PC-3 (cell line): ENCODE results near the gene RNU5D-1. TPM values are rescaled to one million over a fixed set of nuclear protein-coding genes. Genes with fewer than 3 reads are reported as not detected.

Experiments used
- ATAC-seq: fragments of 200-7000 bp; cut with Tn5 transposase; 2 replicates; pipeline ENCODE4 v1.9.1; 2020; ENCODE audit warnings: mild to moderate bottlenecking, moderate library complexity
- BruUV-seq: library from RNA; stranded (reverse); fragments of 400-500 nt; replicated peaks from 2 replicates; lab custom pipeline; 2021; lab: Mats Ljungman, UMichigan
- CTCF ChIA-PET: fragments of 300-600 bp; sonication (Branson Sonifier 250); formaldehyde crosslinking; loops from one replicate; lab custom pipeline; 2022; ENCODE audit warnings: antibody characterized with exemption; lab: Charles Lee
- POLR2A ChIA-PET: fragments of 300-600 bp; sonication (Branson Sonifier 250); formaldehyde crosslinking; loops from one replicate; lab custom pipeline; 2022; ENCODE audit warnings: antibody characterized with exemption; ENCODE audit not compliant: unreplicated experiment; lab: Charles Lee
- DNase-seq: peaks from one replicate; pipeline ENCODE4 v3.0.0-alpha.2; 2015
- H2AFZ ChIP-seq: fragments of 300-600 bp; sonication (generic); 2 replicates; pipeline ENCODE4 v1.6.0; 2016; ENCODE audit warnings: antibody characterized with exemption, low read length
- H3F3A ChIP-seq: fragments of 300-600 bp; sonication (generic); one replicate; pipeline ENCODE4 v1.6.0; 2017; ENCODE audit warnings: antibody characterized with exemption, low read length, control low read depth, mild to moderate bottlenecking; ENCODE audit not compliant: unreplicated experiment
- H3K27ac ChIP-seq: fragments of 300-600 bp; sonication (generic); 2 replicates; pipeline ENCODE4 v1.5.1; 2016; ENCODE audit warnings: mild to moderate bottlenecking, low read length
- H3K27me3 ChIP-seq: fragments of 300-600 bp; sonication (generic); 2 replicates; pipeline ENCODE4 v1.6.1; 2016; ENCODE audit warnings: low read length, mixed read lengths
- H3K36me3 ChIP-seq: fragments of 300-600 bp; sonication (generic); 2 replicates; pipeline ENCODE4 v1.6.1; 2016; ENCODE audit warnings: low read depth, mixed run types, low read length, mixed read lengths
- H3K4me1 ChIP-seq: fragments of 300-600 bp; sonication (generic); 2 replicates; pipeline ENCODE4 v1.5.1; 2016; ENCODE audit warnings: low read length; ENCODE audit not compliant: insufficient read depth
- H3K4me2 ChIP-seq: fragments of 300-600 bp; sonication (generic); 2 replicates; pipeline ENCODE4 v1.6.0; 2016; ENCODE audit warnings: low read length
- H3K4me3 ChIP-seq: fragments of 300-600 bp; sonication (generic); 2 replicates; pipeline ENCODE4 v1.5.1; 2016; ENCODE audit warnings: mild to moderate bottlenecking, low read length, mixed read lengths
- H3K79me2 ChIP-seq: fragments of 300-600 bp; sonication (generic); 2 replicates; pipeline ENCODE4 v1.6.1; 2017; ENCODE audit warnings: low read length, mixed read lengths
- H3K9ac ChIP-seq: fragments of 300-600 bp; sonication (generic); 2 replicates; pipeline ENCODE4 v1.6.0; 2016; ENCODE audit warnings: mild to moderate bottlenecking, low read length
- H3K9me2 ChIP-seq: fragments of 300-600 bp; sonication (generic); replicated peaks from 2 replicates; pipeline ENCODE4 v1.6.1; 2016; ENCODE audit warnings: mixed run types, low read length, mixed read lengths
- H3K9me3 ChIP-seq: fragments of 300-600 bp; sonication (generic); 2 replicates; pipeline ENCODE4 v1.6.1; 2016; ENCODE audit warnings: low read length, mixed read lengths
- H4K20me1 ChIP-seq: fragments of 300-600 bp; sonication (generic); 2 replicates; pipeline ENCODE4 v1.6.1; 2016; ENCODE audit warnings: low read length, mixed read lengths
- EZH2 ChIP-seq: fragments of 300-600 bp; sonication (generic); IDR thresholded peaks from one replicate; pipeline ENCODE4 v1.6.1; 2017; ENCODE audit warnings: antibody characterized with exemption, mild to moderate bottlenecking, low read length; ENCODE audit not compliant: unreplicated experiment
- EZH2phosphoT487 ChIP-seq: fragments of 300-600 bp; sonication (generic); IDR thresholded peaks from 2 replicates; pipeline ENCODE4 v1.6.1; 2018; ENCODE audit warnings: mild to moderate bottlenecking, antibody characterized with exemption, low read length, borderline replicate concordance
- intact Hi-C: fragments of 100-400 bp; cut with micrococcal nuclease; formaldehyde crosslinking; loops from 2 replicates; pipeline ENCODE4 v1.9.0; 2023
- total RNA-seq: library from RNA; depleted of rRNA; stranded (reverse); fragments of >200 nt; gene quantifications from 2 replicates; pipeline ENCODE4 v1.2.3, GENCODE V29; 2014
- TF ChIP-seq, protein P1 (sequence below): fragments of 300-600 bp; sonication (generic); conservative IDR thresholded peaks from 2 replicates; pipeline ENCODE4 v1.5.1; 2017; ENCODE audit warnings: antibody characterized with exemption, low read depth, mild to moderate bottlenecking, low read length

Gene RNU5D-1
- total RNA-seq, 1 experiment from 2014 or later: not detected

DNA sequence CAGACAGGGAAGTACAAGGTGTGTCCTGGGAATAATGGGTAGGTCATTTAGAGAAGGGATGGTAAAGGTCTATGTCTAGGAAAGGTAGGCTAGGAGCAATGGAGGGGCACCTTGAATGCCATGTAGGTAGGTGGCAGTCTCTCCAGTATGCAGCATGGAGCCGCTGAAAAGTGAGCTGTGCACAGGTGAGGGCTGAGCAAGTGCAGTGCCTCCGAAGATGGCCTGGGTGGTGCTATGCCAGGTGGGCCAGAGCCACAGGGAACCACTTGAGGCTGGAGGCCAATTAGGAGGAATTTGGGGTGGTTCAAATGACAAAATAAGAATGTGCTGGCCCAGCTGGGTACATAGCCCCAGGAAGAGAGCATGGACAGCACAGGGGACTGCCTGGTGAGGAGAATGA is 25.0 kb downstream of the RNU5D-1 start:
- no peaks in the 10 kb centered on the region for H3K79me2 ChIP-seq
- ChIA-PET CTCF (no interaction called here), POLR2A (no interaction called here)
- H3K9me3 ChIP-seq: no peaks in the 10 kb centered on the region
- peaks cover 39% of the 10 kb centered on the region for H3K4me1 ChIP-seq
- no peak overlapping the region for H3K4me3 ChIP-seq
- H4K20me1 ChIP-seq: no peaks in the 10 kb centered on the region
- H3K4me2 ChIP-seq: no peak overlapping the region
- no TSS peak for BruUV-seq
- intact Hi-C loops: loop anchor here (5.0 kb wide), 1 partner anchor 34 kb away; the partner anchor contains the start of genes ARMH1 and TMEM53
- H3K27me3 ChIP-seq: no peaks in the 10 kb centered on the region
- H3K27ac ChIP-seq: no peak overlapping the region
- H3F3A ChIP-seq: peaks cover 4% of the 10 kb centered on the region
- ATAC-seq (no peak), DNase-seq (no peak)
- no peak overlapping the region for H3K9ac ChIP-seq
- TF ChIP-seq EZH2phosphoT487 (no peak), EZH2 (no peak)
- TF ChIP-seq, protein P1, sequence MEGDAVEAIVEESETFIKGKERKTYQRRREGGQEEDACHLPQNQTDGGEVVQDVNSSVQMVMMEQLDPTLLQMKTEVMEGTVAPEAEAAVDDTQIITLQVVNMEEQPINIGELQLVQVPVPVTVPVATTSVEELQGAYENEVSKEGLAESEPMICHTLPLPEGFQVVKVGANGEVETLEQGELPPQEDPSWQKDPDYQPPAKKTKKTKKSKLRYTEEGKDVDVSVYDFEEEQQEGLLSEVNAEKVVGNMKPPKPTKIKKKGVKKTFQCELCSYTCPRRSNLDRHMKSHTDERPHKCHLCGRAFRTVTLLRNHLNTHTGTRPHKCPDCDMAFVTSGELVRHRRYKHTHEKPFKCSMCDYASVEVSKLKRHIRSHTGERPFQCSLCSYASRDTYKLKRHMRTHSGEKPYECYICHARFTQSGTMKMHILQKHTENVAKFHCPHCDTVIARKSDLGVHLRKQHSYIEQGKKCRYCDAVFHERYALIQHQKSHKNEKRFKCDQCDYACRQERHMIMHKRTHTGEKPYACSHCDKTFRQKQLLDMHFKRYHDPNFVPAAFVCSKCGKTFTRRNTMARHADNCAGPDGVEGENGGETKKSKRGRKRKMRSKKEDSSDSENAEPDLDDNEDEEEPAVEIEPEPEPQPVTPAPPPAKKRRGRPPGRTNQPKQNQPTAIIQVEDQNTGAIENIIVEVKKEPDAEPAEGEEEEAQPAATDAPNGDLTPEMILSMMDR: no peak
- no peaks in the 10 kb centered on the region for H3K36me3 ChIP-seq
- no peaks in the 10 kb centered on the region for H3K9me2 ChIP-seq
- no peak overlapping the region for H2AFZ ChIP-seq

DNA sequence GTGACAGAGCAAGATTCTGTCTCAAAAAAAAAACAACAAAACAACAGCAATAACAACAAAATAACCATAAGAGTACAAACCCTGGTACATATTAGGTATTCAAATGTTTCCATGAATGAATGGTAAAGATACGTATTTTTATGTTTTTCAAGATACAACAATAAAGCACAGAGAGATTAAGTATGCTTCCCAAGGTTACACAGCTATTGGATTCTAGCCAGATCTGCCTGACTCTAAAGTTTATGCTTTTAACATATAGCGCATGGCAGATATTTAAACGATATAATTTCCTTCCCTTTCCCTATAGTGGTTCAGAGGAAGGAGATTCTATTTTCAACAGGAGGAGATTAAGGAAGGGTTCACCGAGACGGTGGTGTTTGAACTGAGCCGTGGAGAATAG is 25.5 kb downstream of the RNU5D-1 start:
- Histone ChIP-seq H3K4me3 (no peak overlapping the region), H3K9me3 (no peaks in the 10 kb centered on the region), H3K4me2 (no peak overlapping the region), H4K20me1 (no peaks in the 10 kb centered on the region), H3K36me3 (no peaks in the 10 kb centered on the region), H3K79me2 (no peaks in the 10 kb centered on the region), H2AFZ (no peak overlapping the region), H3K9me2 (no peaks in the 10 kb centered on the region), H3F3A (peaks cover 4% of the 10 kb centered on the region), H3K27me3 (no peaks in the 10 kb centered on the region), H3K9ac (no peak overlapping the region), H3K27ac (no peak overlapping the region), H3K4me1 (peaks cover 43% of the 10 kb centered on the region)
- TF ChIP-seq EZH2phosphoT487: no peak
- TF ChIP-seq EZH2: no peak
- TF ChIP-seq, protein P1: no peak
- ChIA-PET POLR2A (no interaction called here), CTCF (no interaction called here)
- intact Hi-C loops: loop anchor here (5.0 kb wide), 1 partner anchor 33 kb away; the partner anchor contains the start of genes ARMH1 and TMEM53
- ATAC-seq: no peak
- DNase-seq: no peak
- BruUV-seq: no TSS peak

DNA sequence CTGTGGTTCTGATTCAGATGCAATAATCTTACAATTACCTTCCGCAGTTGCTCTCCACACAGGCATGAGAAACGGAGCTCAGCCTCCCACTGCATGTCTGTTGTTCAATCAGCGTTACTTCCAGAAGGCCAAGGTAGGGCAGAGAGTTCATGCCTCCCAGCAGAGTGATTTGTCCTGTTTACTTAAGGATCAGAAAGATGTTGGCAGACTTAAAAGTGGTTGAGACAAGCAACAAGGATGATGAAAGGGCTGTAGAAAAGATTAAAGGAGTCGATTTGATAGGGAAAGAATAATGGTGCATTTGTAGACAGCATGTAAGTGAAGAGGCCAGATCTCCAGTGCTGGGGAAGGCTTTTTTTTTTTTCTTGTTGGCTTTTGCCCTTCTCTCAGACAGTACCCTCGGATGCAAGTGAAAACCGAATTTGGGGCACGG is 29.8 kb downstream of the RNU5D-1 start:
- DNase-seq: no peak
- H3K79me2 ChIP-seq: no peaks in the 10 kb centered on the region
- no peak overlapping the region for H3K9ac ChIP-seq
- H3K27me3 ChIP-seq: no peaks in the 10 kb centered on the region
- no peaks in the 10 kb centered on the region for H4K20me1 ChIP-seq
- no peak overlapping the region for H3K4me2 ChIP-seq
- no peaks in the 10 kb centered on the region for H3K9me3 ChIP-seq
- H2AFZ ChIP-seq: no peak overlapping the region
- H3K9me2 ChIP-seq: no peaks in the 10 kb centered on the region
- TF ChIP-seq, protein P1: no peak
- TF ChIP-seq EZH2: no peak
- no peak for TF ChIP-seq EZH2phosphoT487
- intact Hi-C loops: no loop called here
- no peak overlapping the region for H3K4me3 ChIP-seq
- no TSS peak for BruUV-seq
- H3K4me1 ChIP-seq: peaks cover 22% of the 10 kb centered on the region
- H3K36me3 ChIP-seq: no peaks in the 10 kb centered on the region
- ChIA-PET POLR2A (no interaction called here), CTCF (no interaction called here)
- ATAC-seq: no peak
- H3F3A ChIP-seq: no peaks in the 10 kb centered on the region
- H3K27ac ChIP-seq: no peak overlapping the region
